HepG2 (cell line): ENCODE measurements around the gene C2CD2. TPM values are rescaled to one million over a fixed set of nuclear protein-coding genes. Genes with fewer than 3 reads are reported as not detected.

Experiments used
- CBFB ChIP-seq: sonication (generic); formaldehyde crosslinking; IDR thresholded peaks from 2 replicates; pipeline ENCODE4 v1.4.0; 2020; ENCODE audit warnings: missing genetic modification reagents
- CENPBD1 ChIP-seq: sonication (generic); formaldehyde crosslinking; IDR thresholded peaks from 2 replicates; pipeline ENCODE4 v1.8.0; 2022; ENCODE audit warnings: missing genetic modification reagents, low read depth, mild to moderate bottlenecking, borderline replicate concordance
- ETV5 ChIP-seq: IDR thresholded peaks from 2 replicates; pipeline ENCODE4 v1.6.1; 2018; ENCODE audit warnings: missing biosample characterization, missing genetic modification reagents, inconsistent platforms, borderline replicate concordance
- HMGXB3 ChIP-seq: sonication (generic); formaldehyde crosslinking; IDR thresholded peaks from 2 replicates; pipeline ENCODE4 v1.4.0; 2020; ENCODE audit warnings: missing genetic modification reagents, borderline replicate concordance
- SATB2 ChIP-seq: sonication (generic); formaldehyde crosslinking; IDR thresholded peaks from 2 replicates; pipeline ENCODE4 v1.5.0; 2020; ENCODE audit warnings: missing genetic modification reagents
- TARDBP ChIP-seq: sonication (generic); formaldehyde crosslinking; IDR thresholded peaks from 2 replicates; pipeline ENCODE4 v1.8.0; 2022; ENCODE audit warnings: mild to moderate bottlenecking, missing genetic modification reagents
- TFDP1 ChIP-seq: IDR thresholded peaks from 2 replicates; pipeline ENCODE4 v1.6.1; 2016; ENCODE audit warnings: missing compliant biosample characterization, missing genetic modification reagents, borderline replicate concordance
- ZFP91 ChIP-seq: sonication (generic); formaldehyde crosslinking; IDR thresholded peaks from 2 replicates; pipeline ENCODE4 v1.9.0; 2022; ENCODE audit warnings: missing genetic modification reagents, mild to moderate bottlenecking, borderline replicate concordance
- ZHX1 ChIP-seq: sonication (generic); formaldehyde crosslinking; IDR thresholded peaks from 2 replicates; pipeline ENCODE4 v1.8.1; 2022; ENCODE audit warnings: low read depth, mild to moderate bottlenecking, missing genetic modification reagents
- ZNF253 ChIP-seq: sonication (generic); formaldehyde crosslinking; IDR thresholded peaks from 2 replicates; pipeline ENCODE4 v1.8.0; 2022; ENCODE audit warnings: mild to moderate bottlenecking, missing genetic modification reagents, borderline replicate concordance
- ZNF710 ChIP-seq: sonication (generic); formaldehyde crosslinking; IDR thresholded peaks from 2 replicates; pipeline ENCODE4 v1.5.0; 2020; ENCODE audit warnings: mild to moderate bottlenecking, missing genetic modification reagents, borderline replicate concordance
- polyA plus RNA-seq, 8 experiments: library from polyadenylated mRNA; depleted of rRNA in 3 of 8; stranded (reverse) in 7 of 8; unstranded in 1 of 8; fragments of >200 nt; fragmentation: Illumina TruSeq in 4 of 8; extraction: Trizol in 4 of 8; gene quantifications; 2 replicates each; pipeline versions ENCODE4 v1.2.1 to v1.2.3, GENCODE V29; 2011 to 2016; ENCODE audit warnings: low read depth in 4 of 8, missing spikeins in 1 of 8, mixed read lengths in 1 of 8; ENCODE audit not compliant: insufficient read depth in 1 of 8
- total RNA-seq, 5 experiments: library from RNA; depleted of rRNA; stranded (reverse); fragments of >200 nt; fragmentation: Illumina TruSeq; extraction: Trizol; gene quantifications; 2 replicates each; pipeline ENCODE4 v1.2.3, GENCODE V29; 2016; ENCODE audit warnings: low read depth in 1 of 5

Gene C2CD2
- total and polyA plus RNA-seq, 2 of the 13 experiments (the other 11 are each of a cell fraction or from before 2014, with no cell fraction given): 12.5 to 19.7 TPM

GRCh38 chr21:41957991-41958766 lies 4.4 kb upstream of the C2CD2 start (continued):
- TF ChIP-seq ZHX1 (CRISPR knock-in tag): no peak
- TF ChIP-seq TFDP1 (CRISPR knock-in tag): 0 out of 2 replicates have a peak, but pooled peaks have one; percentile 23
- TF ChIP-seq ZFP91 (CRISPR knock-in tag): peak; percentile 75
- TF ChIP-seq HMGXB3 (CRISPR knock-in tag): no peak
- no peak for TF ChIP-seq ZNF253 (CRISPR knock-in tag)
- no peak for TF ChIP-seq CENPBD1 (CRISPR knock-in tag)
- TF ChIP-seq CBFB (CRISPR knock-in tag): no peak
- TF ChIP-seq SATB2 (CRISPR knock-in tag): no peak
- TF ChIP-seq TARDBP: no peak
- no peak for TF ChIP-seq ZNF710 (CRISPR knock-in tag)
- peak; percentile 89 for TF ChIP-seq ETV5 (CRISPR knock-in tag)
